NCI-H2029 treated with DMSO at 0.1 percent for 48 hours (cell line): ENCODE measurements around the gene TECTB.
"Not testable (repeated sequence)": the region's sequence is repeated elsewhere in the genome, so short reads cannot be mapped to it uniquely, and the experiment has no call there.

Experiments
- DNase-seq: peaks from one replicate; lab custom pipeline; 2025; lab: John Stamatoyannopoulos, UW

TECTB gene

DNA sequence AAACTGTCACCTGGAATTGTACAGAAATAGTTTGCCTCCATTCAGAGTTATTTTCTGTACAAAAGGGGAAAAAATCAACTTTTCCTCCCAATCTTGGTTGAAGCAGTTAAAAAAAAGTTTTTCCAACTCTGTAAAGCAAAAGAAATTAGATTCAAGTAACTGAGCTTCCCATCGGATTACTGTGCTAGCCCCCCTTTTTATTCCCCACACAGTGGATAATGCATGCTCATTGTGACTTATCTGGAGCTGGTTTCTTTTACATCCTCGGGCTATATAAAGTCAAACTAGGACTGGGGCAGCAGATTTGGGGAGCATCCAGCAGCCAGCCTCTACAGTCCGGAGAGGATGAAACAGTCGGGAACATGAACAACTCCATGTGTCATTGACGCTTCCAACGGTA is at the start of gene TECTB:
Gene TECTB (plus strand): TSS at position 301 of the 400 bp plus-strand sequence. CDS start 335 bp downstream, outside the sequence.
- no peak for DNase-seq

DNA sequence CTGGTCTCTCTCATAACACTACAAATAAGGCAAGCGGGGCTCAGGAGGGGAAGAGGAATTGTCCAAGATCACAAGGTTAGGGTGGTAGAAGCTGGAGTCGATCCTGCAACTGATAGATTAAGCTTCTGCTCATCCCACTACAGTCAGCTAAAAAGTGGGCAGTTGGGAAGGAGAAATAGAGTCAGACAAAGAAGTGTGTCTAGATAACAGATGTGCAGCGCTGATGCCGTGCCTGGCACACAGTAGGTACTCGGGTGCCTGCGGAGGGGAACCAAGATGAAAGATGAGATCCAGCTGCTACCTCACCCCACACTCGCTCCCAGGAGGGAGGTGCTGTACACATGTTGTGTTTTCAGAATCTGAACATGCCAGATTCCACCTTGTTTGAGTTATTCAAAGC is 48.1 kb upstream of the TECTB start:
- no peak for DNase-seq

- DNase-seq: no peak
Observed at GRCh38 chr10:112235920-112236319, 47.3 kb upstream of the TECTB start.

DNA sequence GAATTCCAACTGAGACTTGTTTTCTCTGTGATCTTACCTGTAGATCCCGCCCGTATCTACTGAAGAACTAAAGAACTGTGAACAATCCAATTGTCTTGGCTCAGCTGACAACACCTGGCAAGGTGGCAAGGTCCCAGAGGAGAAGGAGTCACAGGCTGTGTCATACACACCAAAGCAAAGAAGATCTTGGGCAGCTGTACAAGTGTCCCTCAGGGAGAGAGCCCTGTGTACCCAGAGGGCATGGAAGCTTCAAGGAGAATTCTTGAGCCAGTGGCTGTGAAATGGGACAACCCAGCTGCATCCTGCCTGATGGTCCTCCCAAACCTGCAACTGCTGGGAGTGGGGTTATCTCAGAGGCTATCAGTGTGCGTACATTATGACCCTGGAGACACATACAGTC is 46.7 kb upstream of the TECTB start:
- no peak for DNase-seq

- DNase-seq: no peak
Observed at GRCh38 chr10:112239347-112239746, 43.9 kb upstream of the TECTB start.

DNA sequence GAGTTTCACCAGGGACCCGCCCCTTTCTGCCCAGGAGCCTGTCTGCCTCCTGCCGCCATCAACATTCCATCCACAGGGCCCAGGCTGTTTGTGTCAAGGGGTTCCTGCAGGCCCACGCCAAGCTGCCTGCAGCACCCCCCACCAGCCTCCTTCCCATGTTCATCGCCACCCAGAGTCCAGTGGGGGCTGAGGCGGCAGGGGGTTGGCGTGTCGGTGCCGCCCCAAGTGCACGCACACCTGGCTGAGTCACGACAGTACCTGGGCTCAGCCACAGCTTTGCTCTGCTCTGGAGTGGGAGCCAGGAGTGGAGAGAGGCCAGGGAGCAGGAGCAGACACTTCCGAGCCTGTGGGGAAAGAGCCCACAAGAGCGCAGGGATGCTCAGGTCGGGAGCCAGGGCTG is 42.8 kb upstream of the TECTB start:
- DNase-seq: no peak

- no peak for DNase-seq
Observed at GRCh38 chr10:112241651-112242341, 41.4 kb upstream of the TECTB start.

DNA sequence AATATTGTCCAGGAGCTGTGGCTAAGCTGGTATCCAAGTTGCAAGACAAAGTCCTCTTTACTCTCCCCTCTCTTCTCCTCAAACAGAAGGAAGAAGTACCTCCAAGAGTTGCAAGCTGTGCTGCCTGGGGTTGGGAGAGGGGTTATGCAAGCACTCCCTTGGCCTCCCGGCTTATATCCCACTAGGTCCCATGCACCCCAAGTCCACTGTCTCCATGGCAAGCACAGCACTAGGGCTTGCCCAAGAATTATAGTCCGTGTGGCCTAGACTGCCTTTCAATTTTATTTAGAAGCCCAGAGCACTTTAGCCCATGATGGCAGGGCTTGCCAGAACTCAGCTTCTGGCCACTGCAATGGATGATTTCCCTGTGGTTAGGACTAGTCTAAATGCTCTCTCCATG is 40.4 kb upstream of the TECTB start:
- DNase-seq: no peak

DNA sequence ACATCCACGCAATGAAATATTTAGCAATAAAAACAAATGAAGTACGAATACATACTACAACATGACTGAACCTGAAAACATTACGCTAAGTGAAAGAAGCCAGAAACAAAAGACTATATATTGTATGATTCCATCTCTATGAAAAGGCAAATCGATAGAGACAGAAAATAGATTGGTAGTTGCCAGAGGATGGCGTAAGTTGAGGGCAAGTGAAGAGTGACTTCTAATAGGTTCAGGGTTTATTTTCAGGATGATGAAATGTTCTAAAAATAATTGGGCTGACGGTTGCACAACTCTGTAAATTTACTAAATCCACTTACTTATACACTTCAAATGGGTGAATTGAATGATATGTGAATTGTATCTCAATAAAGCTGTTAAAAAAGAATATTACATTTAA is 39.5 kb upstream of the TECTB start:
- no peak for DNase-seq

DNA sequence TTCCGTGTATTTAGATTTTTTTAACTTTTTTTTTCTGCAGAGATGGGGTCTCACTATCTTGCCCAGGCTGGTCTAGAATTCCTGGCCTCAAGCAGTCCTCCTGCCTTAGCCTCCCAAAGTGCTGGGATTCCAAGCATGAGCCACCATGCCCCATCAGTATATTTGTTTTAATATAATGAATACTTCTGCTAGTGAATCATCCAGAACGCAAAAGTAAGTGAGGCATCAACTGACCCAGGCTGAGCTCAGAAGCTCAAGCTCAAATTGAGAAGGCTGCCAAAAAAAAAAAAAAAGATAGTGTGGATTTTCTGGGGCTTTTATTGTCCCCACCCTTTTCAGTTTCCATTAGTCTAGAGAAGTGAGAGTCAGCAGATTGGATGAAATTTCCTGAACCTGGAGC is 39.0 kb upstream of the TECTB start:
- no peak for DNase-seq

GRCh38 chr10:112247791-112248190 is 35.4 kb upstream of the TECTB start:
- DNase-seq: no peak

DNA sequence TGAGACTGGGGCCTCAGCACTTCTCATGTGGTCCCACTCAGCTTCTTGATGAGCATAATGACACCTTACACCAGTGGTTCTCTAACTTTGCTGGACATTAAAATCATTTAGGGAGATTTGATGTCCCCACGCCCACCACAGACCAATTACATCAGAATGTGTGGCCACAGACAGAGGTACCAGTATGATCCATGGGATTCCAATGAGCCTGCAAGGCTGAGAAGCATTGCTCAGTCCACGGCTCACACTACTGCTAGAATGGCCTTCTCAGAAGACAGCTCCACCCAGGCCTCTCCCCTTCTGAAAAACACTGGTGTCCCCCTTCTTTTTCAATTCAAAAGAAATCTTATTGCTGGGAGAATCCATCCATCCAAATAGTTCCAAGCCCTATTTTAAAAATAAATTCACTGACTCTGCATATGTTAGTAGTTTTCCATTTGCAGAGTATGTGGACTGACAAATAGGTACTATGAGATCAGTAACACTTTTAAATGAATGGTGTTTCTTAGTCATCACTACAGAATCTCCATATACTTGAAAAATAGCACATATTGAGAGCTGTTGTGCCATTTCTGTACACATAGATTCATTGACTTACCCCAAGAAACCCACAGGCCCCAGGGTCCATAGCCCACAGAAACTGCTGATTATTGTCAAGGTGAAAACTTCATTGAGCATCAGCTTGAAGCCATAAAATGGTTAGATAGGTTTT is 34.5 kb upstream of the TECTB start:
- no peak for DNase-seq

GRCh38 chr10:112249722-112250121 is 33.5 kb upstream of the TECTB start:
- no peak for DNase-seq

- DNase-seq: no peak
Observed at GRCh38 chr10:112250555-112250954, 32.6 kb upstream of the TECTB start.

DNA sequence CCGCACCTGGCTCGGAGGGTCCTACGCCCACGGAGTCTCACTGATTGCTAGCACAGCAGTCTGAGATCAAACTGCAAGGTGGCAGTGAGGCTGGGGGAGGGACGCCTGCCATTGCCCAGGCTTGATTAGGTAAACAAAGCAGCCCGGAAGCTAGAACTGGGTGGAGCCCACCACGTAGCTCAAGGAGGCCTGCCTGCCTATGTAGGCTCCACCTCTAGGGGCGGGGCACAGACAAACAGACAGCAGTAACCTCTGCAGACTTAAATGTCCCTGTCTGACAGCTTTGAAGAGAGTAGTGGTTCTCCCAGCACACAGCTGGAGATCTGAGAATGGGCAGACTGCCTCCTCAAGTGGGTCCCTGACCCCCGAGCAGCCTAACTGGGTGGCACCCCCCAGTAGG is 32.0 kb upstream of the TECTB start:
- not testable (repeated sequence) for DNase-seq

DNA sequence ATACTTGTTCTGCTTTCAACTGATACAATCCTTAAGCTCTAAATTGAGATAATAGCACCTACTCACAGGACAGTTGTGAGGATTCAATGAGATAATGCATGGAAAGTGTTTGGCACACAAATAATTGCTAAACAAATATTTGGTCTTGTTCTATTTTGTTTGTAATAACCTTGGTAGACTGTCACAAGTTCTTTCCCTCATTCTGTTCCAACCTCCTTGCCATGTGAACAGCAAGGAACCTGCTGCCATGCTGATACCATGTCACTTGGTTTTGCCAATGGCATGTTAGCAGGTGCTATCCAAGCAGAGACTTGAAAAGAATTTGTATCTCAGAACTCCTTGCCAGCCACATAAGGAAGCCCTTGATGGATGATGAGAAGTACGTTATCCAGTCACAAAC is 24.8 kb upstream of the TECTB start:
- DNase-seq: no peak

DNA sequence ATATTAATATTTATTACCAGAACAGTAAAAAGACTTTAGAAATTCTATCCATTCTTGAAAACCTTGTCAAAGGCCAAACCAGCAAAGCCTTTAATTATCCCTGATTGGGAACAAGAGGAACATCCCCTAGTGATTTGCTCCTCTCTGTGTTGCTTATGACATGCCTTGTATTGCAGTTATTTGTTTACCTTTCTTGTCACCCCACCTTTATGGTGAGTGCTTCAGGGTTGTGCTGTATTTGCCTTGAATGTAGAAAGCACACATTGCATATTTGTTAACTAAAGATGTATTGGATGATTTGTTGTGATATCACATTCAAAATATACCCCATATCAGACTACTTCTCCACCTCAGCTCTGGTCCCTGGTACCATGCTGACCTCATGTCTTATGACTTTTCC is 23.5 kb upstream of the TECTB start:
- no peak for DNase-seq

- no peak for DNase-seq
Observed at GRCh38 chr10:112260831-112261230, 22.4 kb upstream of the TECTB start.

DNA sequence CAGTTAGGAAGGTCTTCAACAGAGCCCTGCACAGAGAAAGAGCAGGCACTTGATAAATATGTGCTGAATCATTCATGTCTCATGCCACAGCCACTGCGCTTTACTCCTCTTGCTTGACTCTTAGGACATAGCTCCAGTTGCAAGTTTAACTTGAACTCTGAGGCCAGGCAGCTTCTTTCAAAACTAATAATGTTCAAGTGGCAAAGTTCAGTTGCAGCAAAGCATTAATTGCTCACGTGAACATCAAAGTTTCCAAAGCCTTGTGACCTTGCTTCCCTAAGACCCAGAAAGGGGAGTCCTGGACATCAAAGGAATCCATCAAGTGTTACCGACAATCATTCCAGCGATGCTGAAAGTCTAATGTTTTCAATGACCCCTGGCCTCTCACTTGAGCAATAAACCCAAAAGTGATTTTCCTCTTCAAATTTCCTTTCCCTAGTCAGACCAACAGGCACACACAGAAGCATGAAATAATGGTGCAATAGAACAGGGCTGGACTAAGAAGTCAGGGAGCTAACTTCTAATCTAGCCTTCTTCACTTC is 21.8 kb upstream of the TECTB start:
- no peak for DNase-seq

DNA sequence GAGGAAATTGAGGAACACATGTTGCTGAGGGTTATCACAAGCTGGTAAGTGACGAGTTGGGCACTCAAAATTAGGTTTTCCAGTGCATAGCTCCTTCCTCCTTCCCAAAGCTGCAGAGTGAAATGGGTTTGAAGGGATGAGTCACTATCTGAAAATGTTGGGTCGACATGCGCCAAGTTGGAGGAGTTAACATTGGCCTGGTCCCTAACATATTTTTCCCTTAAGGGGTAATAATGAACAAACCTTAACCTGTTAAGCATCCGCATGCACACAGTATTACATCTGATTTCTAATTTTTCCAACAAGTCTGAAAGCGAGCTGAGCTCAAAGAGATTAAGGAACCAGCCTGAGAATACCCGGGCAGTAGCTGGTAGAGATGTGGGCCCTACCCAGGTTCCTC is 20.7 kb upstream of the TECTB start:
- DNase-seq: no peak

GRCh38 chr10:112265745-112266144 is 17.5 kb upstream of the TECTB start:
- no peak for DNase-seq

DNA sequence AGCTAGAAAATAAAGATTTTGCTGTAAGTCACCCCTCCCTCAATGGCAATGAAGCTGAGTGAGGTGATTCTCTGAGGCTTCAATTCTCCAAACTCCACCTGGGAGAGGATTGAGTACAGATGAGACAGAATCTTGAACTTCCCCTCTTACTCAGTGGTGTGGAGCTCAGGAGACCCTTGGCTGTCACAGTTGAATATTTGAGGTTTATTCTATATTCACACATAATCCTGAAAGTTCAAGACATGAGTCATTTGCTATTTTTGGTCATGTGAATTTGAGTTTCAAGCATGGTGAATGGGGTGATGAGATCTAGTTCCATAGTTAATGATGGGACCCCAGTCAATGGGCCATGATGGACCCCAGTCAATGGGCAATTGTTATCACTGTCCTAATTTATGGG is 13.9 kb upstream of the TECTB start:
- DNase-seq: no peak

DNA sequence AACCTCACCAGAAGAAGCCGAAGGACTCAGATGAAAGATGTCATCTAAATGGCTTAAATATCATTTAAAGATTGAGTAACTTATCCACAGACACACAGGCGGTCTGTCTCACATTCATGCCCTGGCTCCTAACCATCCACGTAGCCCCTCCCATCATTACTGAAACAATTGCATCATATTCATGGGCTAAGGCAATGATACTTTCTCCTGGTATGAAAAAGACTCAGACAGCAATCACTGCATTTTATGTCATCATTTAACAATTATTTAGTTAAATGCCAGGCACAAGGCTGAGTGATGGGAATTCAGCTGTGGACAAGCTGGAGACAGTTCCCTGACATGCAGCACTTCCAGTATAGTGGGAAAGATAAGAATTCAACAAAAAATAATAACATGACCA is 11.2 kb upstream of the TECTB start:
- DNase-seq: no peak

- DNase-seq: no peak
Observed at GRCh38 chr10:112274831-112275230, 8.4 kb upstream of the TECTB start.
